ENCODE results near the gene RHEX.

- no peak for TF ChIP-seq CTCF (IDR thresholded peaks at IDR 0.05)
- TF ChIP-seq EZH2 (IDR thresholded peaks at IDR 0.05; ENCODE audit: borderline replicate concordance, insufficient read depth, low read depth, low read length, poor library complexity, severe bottlenecking): no peak
Measured at GRCh38 chr1:206041640-206042039, 11.3 kb upstream of the RHEX start.
